MM.1S (cell line): Measurements from ENCODE around the gene C16orf54.
"Not testable (repeated sequence)": the region's sequence is repeated elsewhere in the genome, so short reads cannot be mapped to it uniquely, and the experiment has no call there.

Source experiments
- DNase-seq: peaks from one replicate; pipeline ENCODE4 v3.0.0-alpha.2; 2015
- H2AFZ ChIP-seq: fragments of 300-600 bp; sonication (generic); 2 replicates; pipeline ENCODE4 v1.6.0; 2016; ENCODE audit warnings: antibody characterized with exemption, low read length
- H3F3A ChIP-seq: fragments of 300-600 bp; sonication (generic); 2 replicates; pipeline ENCODE4 v1.6.1; 2016; ENCODE audit warnings: mild to moderate bottlenecking, antibody characterized with exemption, low read length, moderate library complexity, mixed read lengths; ENCODE audit not compliant: insufficient read depth
- H3K27ac ChIP-seq: fragments of 300-600 bp; sonication (generic); 2 replicates; pipeline ENCODE4 v1.5.1; 2016; ENCODE audit warnings: mild to moderate bottlenecking, low read length
- H3K27me3 ChIP-seq: fragments of 300-600 bp; sonication (generic); replicated peaks from 2 replicates; pipeline ENCODE4 v1.6.0; 2016; ENCODE audit warnings: low read length; ENCODE audit not compliant: insufficient read depth
- H3K36me3 ChIP-seq: fragments of 300-600 bp; sonication (generic); replicated peaks from 2 replicates; pipeline ENCODE4 v1.6.1; 2016; ENCODE audit warnings: mild to moderate bottlenecking, low read length, mixed read lengths; ENCODE audit not compliant: insufficient read depth
- H3K4me1 ChIP-seq: fragments of 300-600 bp; sonication (generic); 2 replicates; pipeline ENCODE4 v1.6.1; 2016; ENCODE audit warnings: low read length, mixed read lengths
- H3K4me2 ChIP-seq: fragments of 300-600 bp; sonication (generic); 2 replicates; pipeline ENCODE4 v1.6.0; 2016; ENCODE audit warnings: low read depth, low read length
- H3K4me3 ChIP-seq: fragments of 300-600 bp; sonication (generic); 2 replicates; pipeline ENCODE4 v1.5.1; 2016; ENCODE audit warnings: low read length, mixed read lengths
- H3K79me2 ChIP-seq: fragments of 300-600 bp; sonication (generic); 2 replicates; pipeline ENCODE4 v1.6.1; 2016; ENCODE audit warnings: mixed run types, low read length, mixed read lengths
- H3K9ac ChIP-seq: fragments of 300-600 bp; sonication (generic); 2 replicates; pipeline ENCODE4 v1.6.1; 2016; ENCODE audit warnings: low read length, mixed read lengths
- H3K9me2 ChIP-seq: fragments of 300-600 bp; sonication (generic); replicated peaks from 2 replicates; pipeline ENCODE4 v1.6.1; 2016; ENCODE audit warnings: mild to moderate bottlenecking, low read length, mixed read lengths; ENCODE audit not compliant: insufficient read depth
- H3K9me3 ChIP-seq: fragments of 300-600 bp; sonication (generic); replicated peaks from 2 replicates; pipeline ENCODE4 v1.6.1; 2016; ENCODE audit warnings: mild to moderate bottlenecking, low read length, mixed read lengths; ENCODE audit not compliant: insufficient read depth
- H4K20me1 ChIP-seq: fragments of 300-600 bp; sonication (generic); 2 replicates; pipeline ENCODE4 v1.6.1; 2016; ENCODE audit warnings: mild to moderate bottlenecking, low read length, moderate library complexity, mixed read lengths; ENCODE audit not compliant: insufficient read depth
- CTCF ChIP-seq: fragments of 300-600 bp; sonication (generic); IDR thresholded peaks from 2 replicates; pipeline ENCODE4 v1.5.1; 2016; ENCODE audit warnings: antibody characterized with exemption, low read length, mixed read lengths
- EZH2 ChIP-seq: fragments of 300-600 bp; sonication (generic); optimal IDR thresholded peaks from 2 replicates; pipeline ENCODE3; 2017; ENCODE audit warnings: low read depth, mild to moderate bottlenecking, antibody characterized with exemption, low read length, mixed read lengths
- EZH2phosphoT487 ChIP-seq: fragments of 300-600 bp; sonication (generic); IDR thresholded peaks from 2 replicates; pipeline ENCODE4 v1.6.1; 2018; ENCODE audit warnings: antibody characterized with exemption, low read length

C16orf54 gene

GRCh38 chr16:29710227-29711219 is 35.3 kb downstream of the C16orf54 start:
- Histone ChIP-seq H3K36me3 (no peaks in the 10 kb centered on the region), H3K27ac (no peak overlapping the region), H3K9ac (no peak overlapping the region), H3F3A (no peaks in the 10 kb centered on the region), H3K79me2 (no peaks in the 10 kb centered on the region), H4K20me1 (no peaks in the 10 kb centered on the region), H3K9me3 (no peaks in the 10 kb centered on the region), H2AFZ (0 out of 2 replicates have a peak overlapping the region, but pooled peaks have one; percentile 16), H3K4me3 (no peak overlapping the region), H3K9me2 (no peaks in the 10 kb centered on the region), H3K27me3 (no peaks in the 10 kb centered on the region), H3K4me2 (peak overlapping the region; percentile 53; the same call in 1 of the 2 replicates), H3K4me1 (no peaks in the 10 kb centered on the region)
- no peak for TF ChIP-seq EZH2
- TF ChIP-seq CTCF: peak; percentile 72
- no peak for TF ChIP-seq EZH2phosphoT487
- DNase-seq: peak; percentile 76

- H3K9me2 ChIP-seq, H3F3A ChIP-seq, H3K9me3 ChIP-seq, H3K27ac ChIP-seq, H3K9ac ChIP-seq, H3K27me3 ChIP-seq, DNase-seq, H3K36me3 ChIP-seq, H3K4me3 ChIP-seq, H4K20me1 ChIP-seq, H3K79me2 ChIP-seq, H3K4me1 ChIP-seq, H2AFZ ChIP-seq, H3K4me2 ChIP-seq: not testable (repeated sequence)
Measured at GRCh38 chr16:29709657-29710056, 36.1 kb downstream of the C16orf54 start.

- H3K4me2 ChIP-seq: no peak overlapping the region
- H3F3A ChIP-seq: no peaks in the 10 kb centered on the region
- no peaks in the 10 kb centered on the region for H3K36me3 ChIP-seq
- TF ChIP-seq EZH2 (no peak), EZH2phosphoT487 (no peak), CTCF (no peak)
- H2AFZ ChIP-seq: no peak overlapping the region
- no peak overlapping the region for H3K4me3 ChIP-seq
- no peaks in the 10 kb centered on the region for H3K9me2 ChIP-seq
- H3K27me3 ChIP-seq: no peaks in the 10 kb centered on the region
- DNase-seq: no peak
- no peaks in the 10 kb centered on the region for H3K4me1 ChIP-seq
- H3K27ac ChIP-seq: no peak overlapping the region
- H3K9ac ChIP-seq: no peak overlapping the region
- H4K20me1 ChIP-seq: no peaks in the 10 kb centered on the region
- H3K79me2 ChIP-seq: no peaks in the 10 kb centered on the region
- H3K9me3 ChIP-seq: no peaks in the 10 kb centered on the region
Measured at GRCh38 chr16:29708917-29709600, 36.7 kb downstream of the C16orf54 start.

- not testable (repeated sequence) for H3K27ac ChIP-seq, DNase-seq, H3K9me3 ChIP-seq, H3F3A ChIP-seq, H3K79me2 ChIP-seq, H3K4me2 ChIP-seq, H3K36me3 ChIP-seq, H3K4me1 ChIP-seq, H4K20me1 ChIP-seq, H2AFZ ChIP-seq, H3K4me3 ChIP-seq, H3K27me3 ChIP-seq, H3K9me2 ChIP-seq, H3K9ac ChIP-seq
Measured at GRCh38 chr16:29707160-29707559, 38.6 kb downstream of the C16orf54 start.
